B cell (primary cell): ENCODE data around the gene C19orf44.

ENCODE experiments used
- EZH2 ChIP-seq: IDR thresholded peaks from 2 replicates; pipeline ENCODE4 v1.6.1; 2012; ENCODE audit warnings: borderline replicate concordance, low read depth, mild to moderate bottlenecking, moderate library complexity, low read length; ENCODE audit not compliant: insufficient read depth, poor library complexity, severe bottlenecking
- TF ChIP-seq, protein P1 (sequence below): fragments of 200-600 bp; IDR thresholded peaks from one replicate; pipeline ENCODE4 v1.8.0; 2022; ENCODE audit warnings: antibody characterized with exemption, mild to moderate bottlenecking

DNA sequence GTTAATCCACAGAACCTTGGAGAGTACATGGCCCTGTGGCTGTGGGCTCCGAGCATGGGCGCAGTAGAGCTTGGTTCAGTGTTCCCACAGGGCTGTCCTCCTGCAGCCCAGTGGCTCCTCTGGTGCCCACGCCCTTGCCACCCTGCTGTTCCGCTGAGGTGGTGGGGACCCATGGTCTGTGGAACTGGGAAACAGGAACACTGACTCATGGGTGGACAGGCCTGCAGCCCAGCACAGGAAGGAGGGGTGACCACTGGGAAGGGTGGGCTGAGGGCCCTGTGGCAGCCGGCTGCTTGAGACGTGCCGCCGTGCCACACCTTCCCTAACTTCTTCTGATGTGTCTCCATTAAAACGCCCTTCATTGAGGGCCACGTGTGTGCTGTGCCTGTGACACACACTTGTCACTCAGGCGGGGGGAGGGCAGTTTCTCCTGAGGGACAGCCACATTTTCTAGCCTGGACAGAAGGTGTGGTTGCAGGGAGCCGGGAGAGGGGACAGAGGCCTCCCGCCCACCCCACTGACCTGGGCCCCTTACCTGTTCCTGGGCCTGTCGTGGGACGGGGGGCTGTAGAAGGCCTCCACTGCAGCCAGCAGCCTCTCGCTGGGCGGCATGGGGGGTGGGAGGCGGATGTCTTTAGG, 24.9 kb downstream of the C19orf44 start:
- TF ChIP-seq, protein P1, sequence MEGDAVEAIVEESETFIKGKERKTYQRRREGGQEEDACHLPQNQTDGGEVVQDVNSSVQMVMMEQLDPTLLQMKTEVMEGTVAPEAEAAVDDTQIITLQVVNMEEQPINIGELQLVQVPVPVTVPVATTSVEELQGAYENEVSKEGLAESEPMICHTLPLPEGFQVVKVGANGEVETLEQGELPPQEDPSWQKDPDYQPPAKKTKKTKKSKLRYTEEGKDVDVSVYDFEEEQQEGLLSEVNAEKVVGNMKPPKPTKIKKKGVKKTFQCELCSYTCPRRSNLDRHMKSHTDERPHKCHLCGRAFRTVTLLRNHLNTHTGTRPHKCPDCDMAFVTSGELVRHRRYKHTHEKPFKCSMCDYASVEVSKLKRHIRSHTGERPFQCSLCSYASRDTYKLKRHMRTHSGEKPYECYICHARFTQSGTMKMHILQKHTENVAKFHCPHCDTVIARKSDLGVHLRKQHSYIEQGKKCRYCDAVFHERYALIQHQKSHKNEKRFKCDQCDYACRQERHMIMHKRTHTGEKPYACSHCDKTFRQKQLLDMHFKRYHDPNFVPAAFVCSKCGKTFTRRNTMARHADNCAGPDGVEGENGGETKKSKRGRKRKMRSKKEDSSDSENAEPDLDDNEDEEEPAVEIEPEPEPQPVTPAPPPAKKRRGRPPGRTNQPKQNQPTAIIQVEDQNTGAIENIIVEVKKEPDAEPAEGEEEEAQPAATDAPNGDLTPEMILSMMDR, result no peak
- no peak for TF ChIP-seq EZH2
